HUES48 (cell line): ENCODE data around the gene ADCY4.

Source experiments
- H3K27ac ChIP-seq: one replicate; pipeline ENCODE4 v1.7.0; 2013; ENCODE audit warnings: low read depth, low read length, inconsistent platforms
- H3K27me3 ChIP-seq: 2 replicates; pipeline ENCODE4 v1.6.1; 2013; ENCODE audit warnings: mild to moderate bottlenecking, low read length; ENCODE audit not compliant: control insufficient read depth, insufficient read depth
- H3K36me3 ChIP-seq: 2 replicates; pipeline ENCODE4 v1.6.1; 2013; ENCODE audit warnings: low read length; ENCODE audit not compliant: control insufficient read depth, insufficient read depth
- H3K4me1 ChIP-seq: 2 replicates; pipeline ENCODE4 v1.6.1; 2013; ENCODE audit warnings: mild to moderate bottlenecking, low read length; ENCODE audit not compliant: control insufficient read depth, insufficient read depth
- H3K4me3 ChIP-seq: 2 replicates; pipeline ENCODE4 v1.5.1; 2013; ENCODE audit warnings: mild to moderate bottlenecking, low read depth, low read length
- H3K9ac ChIP-seq: 2 replicates; pipeline ENCODE4 v1.6.1; 2013; ENCODE audit warnings: mild to moderate bottlenecking, low read depth, low read length, moderate library complexity
- H3K9me3 ChIP-seq: 2 replicates; pipeline ENCODE4 v1.6.1; 2013; ENCODE audit warnings: low read length; ENCODE audit not compliant: control insufficient read depth, insufficient read depth

The ADCY4 gene

DNA sequence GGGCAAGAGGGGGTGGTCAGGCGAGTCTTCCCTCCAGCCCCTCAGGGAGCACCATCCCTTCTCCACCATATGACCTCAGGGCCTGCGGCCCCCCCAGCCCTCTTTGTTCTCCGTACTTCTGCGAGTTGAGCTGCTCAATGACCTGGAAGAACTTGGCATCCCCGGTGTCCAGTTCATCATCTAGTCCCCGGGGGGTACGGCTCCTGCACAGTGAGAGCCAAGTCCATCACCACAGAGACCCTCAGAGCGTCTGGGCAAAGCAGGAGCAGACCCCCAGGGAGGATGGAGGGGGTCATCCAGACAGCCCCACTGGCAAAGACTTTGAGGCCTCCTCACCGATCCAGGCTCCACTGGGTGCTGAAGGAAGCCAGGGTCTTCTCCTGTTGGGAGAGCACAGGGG, 8.9 kb downstream of the ADCY4 start:
- Histone ChIP-seq H3K36me3 (no peaks in the 10 kb centered on the region), H3K4me1 (no peaks in the 10 kb centered on the region), H3K27ac (no peak overlapping the region), H3K9me3 (no peaks in the 10 kb centered on the region), H3K27me3 (peaks cover 21% of the 10 kb centered on the region), H3K4me3 (no peak overlapping the region), H3K9ac (no peak overlapping the region)

DNA sequence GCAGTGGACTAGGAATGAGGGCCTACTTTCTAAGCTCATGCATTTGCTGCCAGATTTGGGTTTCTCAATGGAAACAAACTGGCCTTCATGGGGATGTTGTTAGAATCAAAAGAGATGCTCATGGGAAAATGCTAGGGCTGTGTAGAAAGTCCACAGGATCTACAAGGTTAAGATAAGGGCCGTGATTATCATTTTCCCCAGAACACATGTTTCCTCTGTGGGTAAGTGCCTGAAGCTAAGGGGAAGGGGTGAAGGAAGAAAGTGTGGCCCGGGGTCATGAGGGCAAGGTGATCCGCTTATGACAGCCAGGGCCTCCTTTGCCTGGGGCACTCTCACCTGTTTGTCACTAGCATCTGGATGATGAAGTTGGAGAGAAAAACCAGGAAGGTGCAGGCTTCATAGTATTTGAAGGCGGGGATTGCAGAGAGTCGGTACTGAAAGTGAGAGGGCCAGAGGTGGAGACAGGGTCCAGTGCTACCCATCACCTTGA, 9.8 kb downstream of the ADCY4 start:
- H3K9ac ChIP-seq = no peak overlapping the region
- H3K36me3 ChIP-seq = no peaks in the 10 kb centered on the region
- peaks cover 13% of the 10 kb centered on the region for H3K27me3 ChIP-seq
- H3K4me1 ChIP-seq = no peaks in the 10 kb centered on the region
- no peaks in the 10 kb centered on the region for H3K9me3 ChIP-seq
- no peak overlapping the region for H3K4me3 ChIP-seq
- no peak overlapping the region for H3K27ac ChIP-seq

DNA sequence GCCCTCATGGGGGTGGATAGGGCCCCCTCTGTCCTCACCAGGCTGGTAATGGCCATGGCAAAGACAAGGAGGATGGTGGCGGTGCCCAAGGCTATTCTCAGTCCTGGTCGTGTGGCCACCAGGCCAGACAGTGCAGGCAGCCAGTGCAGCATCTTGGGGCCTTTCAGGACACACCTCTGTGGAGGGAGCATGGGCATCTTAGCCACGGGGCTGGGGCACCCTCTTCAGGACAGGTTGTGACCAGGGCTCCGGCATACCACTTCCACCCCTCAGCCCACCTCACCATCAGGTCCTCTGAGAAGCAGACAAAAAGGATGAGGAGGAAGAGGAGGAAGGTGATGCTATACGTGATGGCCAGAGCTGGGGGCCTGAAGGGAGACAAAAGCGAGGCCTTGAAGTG, 10.8 kb downstream of the ADCY4 start:
- Histone ChIP-seq H3K4me3 (no peak overlapping the region), H3K4me1 (no peaks in the 10 kb centered on the region), H3K9ac (no peak overlapping the region), H3K27me3 (peaks cover 17% of the 10 kb centered on the region), H3K36me3 (no peaks in the 10 kb centered on the region), H3K9me3 (no peaks in the 10 kb centered on the region), H3K27ac (no peak overlapping the region)

DNA sequence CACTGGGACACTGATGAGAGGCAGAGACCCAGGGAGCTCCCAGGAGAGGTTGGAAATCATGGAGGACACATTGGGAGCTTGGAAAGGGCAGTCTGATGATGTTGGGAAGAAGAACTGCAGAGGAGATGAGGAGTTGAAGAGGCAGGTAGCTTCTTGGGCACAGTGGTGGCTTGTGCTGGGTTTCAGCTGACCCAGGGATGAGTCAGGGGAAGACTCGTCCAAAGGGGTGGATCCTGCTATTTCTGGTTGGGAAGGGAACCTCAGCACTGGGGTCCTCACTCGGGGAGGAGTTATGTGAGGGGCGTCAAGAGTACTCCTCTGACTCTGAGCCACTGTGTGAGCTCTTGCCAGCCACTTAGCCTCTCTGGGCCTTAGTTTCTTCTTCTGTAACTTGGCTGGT, 11.5 kb downstream of the ADCY4 start:
- Histone ChIP-seq H3K4me3 (no peak overlapping the region), H3K9me3 (no peaks in the 10 kb centered on the region), H3K27ac (no peak overlapping the region), H3K36me3 (no peaks in the 10 kb centered on the region), H3K27me3 (peaks cover 19% of the 10 kb centered on the region), H3K4me1 (no peaks in the 10 kb centered on the region), H3K9ac (no peak overlapping the region)

DNA sequence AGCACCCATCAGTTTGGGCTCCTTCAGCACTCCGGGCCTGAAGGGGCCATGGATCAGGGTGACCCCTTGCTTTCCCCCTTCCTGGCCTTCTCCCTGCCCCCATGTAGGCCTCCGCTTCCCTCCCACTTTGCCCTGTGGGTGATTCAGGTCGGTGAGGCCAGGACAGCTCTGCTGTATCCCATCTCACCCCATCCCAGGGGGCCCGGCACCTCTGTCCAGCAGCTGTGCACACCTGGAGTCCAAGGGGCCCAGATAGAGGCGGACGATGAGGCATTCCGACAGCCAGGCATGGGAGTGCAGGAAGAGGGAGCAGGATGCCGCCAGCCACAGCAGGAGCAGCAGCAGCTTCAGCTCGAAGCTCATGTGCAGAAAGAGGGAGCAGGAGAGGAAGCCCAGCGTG, 12.2 kb downstream of the ADCY4 start:
- Histone ChIP-seq H3K36me3 (no peaks in the 10 kb centered on the region), H3K27me3 (peaks cover 25% of the 10 kb centered on the region), H3K4me1 (no peaks in the 10 kb centered on the region), H3K9me3 (no peaks in the 10 kb centered on the region), H3K4me3 (no peak overlapping the region), H3K27ac (no peak overlapping the region), H3K9ac (no peak overlapping the region)

DNA sequence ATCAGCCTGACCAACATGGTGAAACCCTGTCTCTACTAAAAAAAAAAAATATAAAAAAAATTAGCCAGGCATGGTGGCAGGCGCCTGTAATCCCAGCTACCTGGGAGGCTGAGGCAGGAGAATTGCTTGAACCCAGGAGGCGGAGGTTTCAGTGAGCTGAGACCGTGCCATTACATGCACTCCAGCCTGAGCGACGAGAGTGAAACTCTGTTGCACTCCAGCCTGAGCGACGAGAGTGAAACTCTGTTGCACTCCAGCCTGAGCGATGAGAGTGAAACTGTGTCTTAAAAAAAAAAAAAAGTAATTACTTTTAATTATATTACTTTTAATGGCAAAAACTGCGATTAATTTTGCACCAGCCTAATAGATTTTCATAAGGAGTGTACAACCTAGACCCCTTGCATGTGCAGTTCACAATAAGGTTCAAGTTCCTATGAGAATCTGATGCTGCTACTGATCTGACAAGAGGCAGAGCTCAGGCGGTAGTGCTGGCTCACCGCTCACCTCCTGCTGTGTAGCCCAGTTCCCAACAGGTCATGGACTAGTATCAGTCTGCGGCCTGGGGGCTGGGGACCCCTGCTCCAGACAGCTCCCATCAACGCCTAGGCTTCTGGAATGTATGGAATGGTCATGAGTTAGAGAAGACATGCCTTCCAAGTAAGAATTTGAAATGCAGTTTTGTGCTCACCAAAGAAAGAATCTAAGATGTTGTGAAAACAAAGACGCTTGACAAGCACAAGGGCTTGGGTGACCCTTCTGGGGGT, 13.5 kb downstream of the ADCY4 start:
- peaks cover 38% of the 10 kb centered on the region for H3K27me3 ChIP-seq
- no peaks in the 10 kb centered on the region for H3K9me3 ChIP-seq
- H3K9ac ChIP-seq = no peak overlapping the region

DNA sequence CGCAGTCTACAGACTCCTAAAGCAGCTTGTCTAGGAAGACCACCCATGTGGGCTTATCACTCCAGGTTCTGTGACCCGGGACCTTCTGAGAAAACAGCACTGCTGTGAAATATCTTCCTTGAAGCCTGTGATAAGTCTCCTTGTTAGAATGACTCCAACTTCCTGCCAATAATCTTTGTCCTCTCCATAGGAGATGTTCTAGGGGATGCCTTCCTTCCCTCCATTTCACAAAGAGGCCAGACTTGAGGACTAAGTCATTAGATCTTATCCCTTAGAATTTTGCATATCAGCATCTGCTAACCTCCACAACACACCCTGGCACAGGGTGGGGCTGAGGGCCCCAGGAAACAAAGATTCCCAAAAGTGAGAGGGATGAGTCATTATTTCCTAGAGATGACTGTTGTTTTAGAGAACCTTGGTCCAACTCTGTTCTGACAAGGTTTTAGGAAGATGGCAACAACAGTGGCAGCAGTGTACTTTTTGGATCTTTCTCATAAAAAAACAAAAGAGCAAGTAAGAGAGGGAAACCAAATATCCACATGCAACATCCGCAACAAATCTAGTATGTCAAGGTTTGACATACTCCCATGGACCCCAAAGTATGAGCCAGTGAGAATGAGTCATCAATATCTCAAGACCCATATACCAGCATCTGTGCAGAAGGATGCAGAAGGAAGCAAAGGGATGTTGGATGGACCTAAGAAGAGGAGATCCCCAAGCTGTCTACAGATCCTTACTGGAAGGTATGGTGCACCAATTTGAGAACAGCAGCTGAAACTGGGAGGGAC, 17.5 kb downstream of the ADCY4 start:
- H3K27me3 ChIP-seq = peaks cover 38% of the 10 kb centered on the region
- H3K4me3 ChIP-seq = no peak overlapping the region
- H3K4me1 ChIP-seq = no peaks in the 10 kb centered on the region
- no peaks in the 10 kb centered on the region for H3K9me3 ChIP-seq
- H3K36me3 ChIP-seq = no peaks in the 10 kb centered on the region
- no peak overlapping the region for H3K27ac ChIP-seq
- no peak overlapping the region for H3K9ac ChIP-seq

More for the DNA sequence above, 13.5 kb downstream of the ADCY4 start:
- no peak overlapping the region for H3K4me3 ChIP-seq
- no peak overlapping the region for H3K27ac ChIP-seq
- H3K4me1 ChIP-seq = no peaks in the 10 kb centered on the region
- no peaks in the 10 kb centered on the region for H3K36me3 ChIP-seq

DNA sequence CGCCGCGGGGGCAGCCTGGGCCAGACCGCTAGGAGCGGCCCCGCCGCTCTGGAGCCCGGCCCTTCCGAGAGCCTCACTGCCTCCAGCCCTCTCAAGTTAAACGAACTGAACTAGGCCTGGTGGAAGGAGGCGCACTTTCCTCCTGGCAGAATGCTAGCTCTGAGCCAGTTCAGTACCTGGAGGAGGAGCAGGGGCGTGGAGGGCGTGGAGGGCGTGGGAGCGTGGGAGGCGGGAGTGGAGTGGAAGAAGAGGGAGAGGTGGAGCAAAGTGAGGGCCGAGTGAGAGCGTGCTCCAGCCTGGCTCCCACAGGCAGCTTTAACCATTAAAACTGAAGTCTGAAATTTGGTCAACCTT, 18.3 kb downstream of the ADCY4 start:
- Histone ChIP-seq H3K27me3 (peaks cover 38% of the 10 kb centered on the region), H3K27ac (no peak overlapping the region), H3K9ac (no peak overlapping the region), H3K4me1 (no peaks in the 10 kb centered on the region), H3K36me3 (no peaks in the 10 kb centered on the region), H3K9me3 (no peaks in the 10 kb centered on the region), H3K4me3 (no peak overlapping the region)

DNA sequence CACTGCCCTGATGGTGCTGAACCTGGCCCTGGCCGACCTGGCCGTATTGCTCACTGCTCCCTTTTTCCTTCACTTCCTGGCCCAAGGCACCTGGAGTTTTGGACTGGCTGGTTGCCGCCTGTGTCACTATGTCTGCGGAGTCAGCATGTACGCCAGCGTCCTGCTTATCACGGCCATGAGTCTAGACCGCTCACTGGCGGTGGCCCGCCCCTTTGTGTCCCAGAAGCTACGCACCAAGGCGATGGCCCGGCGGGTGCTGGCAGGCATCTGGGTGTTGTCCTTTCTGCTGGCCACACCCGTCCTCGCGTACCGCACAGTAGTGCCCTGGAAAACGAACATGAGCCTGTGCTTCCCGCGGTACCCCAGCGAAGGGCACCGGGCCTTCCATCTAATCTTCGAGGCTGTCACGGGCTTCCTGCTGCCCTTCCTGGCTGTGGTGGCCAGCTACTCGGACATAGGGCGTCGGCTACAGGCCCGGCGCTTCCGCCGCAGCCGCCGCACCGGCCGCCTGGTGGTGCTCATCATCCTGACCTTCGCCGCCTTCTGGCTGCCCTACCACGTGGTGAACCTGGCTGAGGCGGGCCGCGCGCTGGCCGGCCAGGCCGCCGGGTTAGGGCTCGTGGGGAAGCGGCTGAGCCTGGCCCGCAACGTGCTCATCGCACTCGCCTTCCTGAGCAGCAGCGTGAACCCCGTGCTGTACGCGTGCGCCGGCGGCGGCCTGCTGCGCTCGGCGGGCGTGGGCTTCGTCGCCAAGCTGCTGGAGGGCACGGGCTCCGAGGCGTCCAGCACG, 18.9 kb downstream of the ADCY4 start:
- H3K4me1 ChIP-seq = no peaks in the 10 kb centered on the region

DNA sequence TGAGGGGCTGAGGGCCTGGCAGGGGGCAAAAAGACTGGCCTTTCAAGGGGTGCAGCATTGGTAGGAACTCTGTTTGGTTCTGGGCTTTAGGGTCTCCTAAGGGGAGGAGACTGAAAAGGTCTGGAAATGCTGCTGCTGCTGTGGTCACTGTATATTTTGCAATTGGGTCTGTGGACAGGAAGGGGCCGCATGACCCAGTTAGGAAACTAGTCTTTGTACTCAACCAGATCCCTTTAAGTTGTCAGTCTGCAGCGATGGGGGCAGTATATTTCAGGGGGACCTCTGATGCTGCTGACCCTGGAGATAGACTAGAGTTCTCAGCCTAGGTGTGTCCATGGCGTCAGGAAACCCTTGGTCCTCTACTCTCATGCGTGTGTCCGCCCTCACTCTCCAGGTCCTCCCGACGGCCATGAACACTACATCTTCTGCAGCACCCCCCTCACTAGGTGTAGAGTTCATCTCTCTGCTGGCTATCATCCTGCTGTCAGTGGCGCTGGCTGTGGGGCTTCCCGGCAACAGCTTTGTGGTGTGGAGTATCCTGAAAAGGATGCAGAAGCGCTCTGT, 19.5 kb downstream of the ADCY4 start:
- Histone ChIP-seq H3K9me3 (no peaks in the 10 kb centered on the region), H3K27ac (no peak overlapping the region), H3K36me3 (no peaks in the 10 kb centered on the region), H3K9ac (no peak overlapping the region), H3K4me1 (no peaks in the 10 kb centered on the region), H3K4me3 (no peak overlapping the region), H3K27me3 (peaks cover 38% of the 10 kb centered on the region)

More for the DNA sequence above, 18.9 kb downstream of the ADCY4 start:
- H3K9me3 ChIP-seq = no peaks in the 10 kb centered on the region
- peaks cover 38% of the 10 kb centered on the region for H3K27me3 ChIP-seq
- H3K36me3 ChIP-seq = no peaks in the 10 kb centered on the region
- H3K27ac ChIP-seq = no peak overlapping the region
- no peak overlapping the region for H3K9ac ChIP-seq
- H3K4me3 ChIP-seq = no peak overlapping the region
